ENCODE measurements around the gene NUP93. TPM values are rescaled to one million over a fixed set of nuclear protein-coding genes. Genes with fewer than 3 reads are reported as not detected.

Gene NUP93
- total and polyA plus RNA-seq, 2 of the 8 experiments (the other 6 are each of a cell fraction or from before 2014, with no cell fraction given): 147 to 201 TPM

DNA sequence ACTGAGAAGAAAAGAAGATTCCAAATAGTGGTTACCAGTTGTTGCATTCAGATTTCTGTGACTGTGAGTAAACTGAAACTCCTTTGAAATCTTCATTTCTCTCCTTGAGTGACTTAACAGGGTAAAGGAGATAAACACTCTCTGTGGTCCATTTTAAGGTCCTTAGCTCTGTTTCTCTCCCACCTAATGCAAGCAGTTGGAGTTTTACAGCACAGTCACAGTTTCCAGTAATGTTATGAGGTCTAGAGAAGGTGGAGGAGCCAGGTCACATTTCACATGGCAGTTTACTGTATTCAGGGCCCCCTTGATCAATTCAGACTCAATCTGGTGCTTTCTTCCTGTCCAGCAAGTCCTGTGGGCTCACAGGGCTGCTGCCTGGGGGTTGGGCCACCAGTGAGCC is 102.8 kb downstream of the NUP93 start:
- H2BK20ac ChIP-seq (ENCODE audit: low read length): no peak overlapping the region
- H2AFZ ChIP-seq (ENCODE audit: low read length): no peak overlapping the region
- no peaks in the 10 kb centered on the region; a peak in 1 of 7 replicates for H3K27me3 ChIP-seq (replicated peaks in 1 of 4; ENCODE audit: control insufficient read depth in 3 of 4, extremely low read depth in 1 of 4, insufficient read depth in 3 of 4, low read length in 3 of 4)
- no peak overlapping the region for H3K9ac ChIP-seq (replicated peaks in 1 of 4; ENCODE audit: extremely low read depth in 1 of 4, low read depth in 3 of 4, low read length in 3 of 4)
- no peak overlapping the region for H2AK5ac ChIP-seq (ENCODE audit: low read depth, low read length)
- H2BK5ac ChIP-seq (ENCODE audit: low read depth, low read length): no peak overlapping the region
- no peaks in the 10 kb centered on the region for H3K79me1 ChIP-seq (ENCODE audit: low read depth, low read length)
- H4K5ac ChIP-seq (ENCODE audit: insufficient read length, low read depth, low read length): no peak overlapping the region
- H3K4me2 ChIP-seq (ENCODE audit: insufficient read depth in 1 of 2, low read depth in 2 of 2, low read length in 2 of 2): no peak overlapping the region
- H3K4ac ChIP-seq (replicated peaks; ENCODE audit: insufficient read length, low read depth, low read length): no peak overlapping the region
- H3K27ac ChIP-seq (ENCODE audit: low read depth, low read length): no peak overlapping the region
- ChIA-PET CTCF (ENCODE audit: partially characterized antibody) (interaction anchor here (0.7 to 1.3 kb wide), 2 partner anchors 18 to 36 kb away, joined by 3 read pairs; no protein-coding TSS in a partner anchor), POLR2A (ENCODE audit: partially characterized antibody) (no interaction called here)
- DNase-seq (ENCODE audit: low read depth in 1 of 2, low spot score in 2 of 2) (no peak), FAIRE-seq (no peak)
- H3K18ac ChIP-seq (ENCODE audit: extremely low read depth, low read length): no peak overlapping the region
- peaks cover 0 to 5% of the 10 kb centered on the region in 2 experiments for H4K20me1 ChIP-seq (replicated peaks in 1 of 2; ENCODE audit: control insufficient read depth in 1 of 2, insufficient read depth in 2 of 2, low read length in 2 of 2)
- H3K4me1 ChIP-seq (replicated peaks in 1 of 4; ENCODE audit: control insufficient read depth in 3 of 4, insufficient read depth in 4 of 4, low read length in 3 of 4): no peaks in the 10 kb centered on the region
- no peak overlapping the region for H4K8ac ChIP-seq (ENCODE audit: extremely low read depth, insufficient read depth, low read length)
- no peak overlapping the region for H3K23ac ChIP-seq (ENCODE audit: insufficient read length)
- no peak for TF ChIP-seq POLR2AphosphoS5 (IDR thresholded peaks at IDR 0.05; ENCODE audit: low read depth, low read length)
- no peak for TF ChIP-seq TBP (IDR thresholded peaks at IDR 0.05; ENCODE audit: low read depth, low read length)
- no peak for TF ChIP-seq HDAC6 (IDR thresholded peaks at IDR 0.05; ENCODE audit: low read depth, low read length)
- no peak for TF ChIP-seq JUND (IDR thresholded peaks at IDR 0.05; ENCODE audit: low read length)
- TF ChIP-seq YY1 (IDR thresholded peaks at IDR 0.05; ENCODE audit: low read depth, low read length): no peak
- no peak for TF ChIP-seq TAF1 (IDR thresholded peaks at IDR 0.05; ENCODE audit: low read depth, low read length)
- TF ChIP-seq CBX8 (IDR thresholded peaks at IDR 0.05; ENCODE audit: borderline replicate concordance, low read depth, low read length): no peak
- TF ChIP-seq ASH2L (IDR thresholded peaks at IDR 0.05; ENCODE audit: low read length): no peak
- no peak for TF ChIP-seq NRF1 (IDR thresholded peaks at IDR 0.05; ENCODE audit: low read depth, low read length)
- TF ChIP-seq SAP30 (IDR thresholded peaks at IDR 0.05; ENCODE audit: insufficient read depth, insufficient replicate concordance, low read length): no peak
- no peak for TF ChIP-seq SIN3A (conservative IDR thresholded peaks at IDR 0.05 in 1 of 2, IDR thresholded peaks at IDR 0.05 in 1 of 2; ENCODE audit: low read depth in 1 of 2, low read length in 2 of 2)
- no peak for TF ChIP-seq EZH2 (IDR thresholded peaks at IDR 0.05; ENCODE audit: low read depth, low read length, severe bottlenecking)
- no peak overlapping the region for H2BK12ac ChIP-seq (ENCODE audit: low read depth, low read length)
- H2BK15ac ChIP-seq (ENCODE audit: low read length): no peak overlapping the region
- H4K91ac ChIP-seq (replicated peaks; ENCODE audit: insufficient read length, low read length): no peak overlapping the region
- H3K79me2 ChIP-seq (ENCODE audit: control insufficient read depth in 1 of 2, insufficient read depth in 2 of 2, low read length in 2 of 2): no peaks in the 10 kb centered on the region
- no peak overlapping the region for H3K56ac ChIP-seq (replicated peaks; ENCODE audit: insufficient read length, low read depth, low read length)
- no peaks in the 10 kb centered on the region for H3K9me3 ChIP-seq (ENCODE audit: insufficient read depth in 2 of 2, low read depth in 1 of 2, low read length in 1 of 2)
- no peaks in the 10 kb centered on the region for H3K23me2 ChIP-seq (ENCODE audit: low read depth, low read length)
- H3K36me3 ChIP-seq (ENCODE audit: control insufficient read depth in 2 of 4, insufficient read depth in 4 of 4, low read length in 3 of 4): peaks cover 9 to 71% (median 44%) of the 10 kb centered on the region in 4 experiments
- no peak overlapping the region for H3K4me3 ChIP-seq (ENCODE audit: extremely low read depth in 1 of 4, insufficient read depth in 2 of 4, low read depth in 3 of 4, low read length in 4 of 4)
- H2BK120ac ChIP-seq (replicated peaks; ENCODE audit: low read depth, low read length): no peak overlapping the region
- no peak overlapping the region for H3K14ac ChIP-seq (ENCODE audit: insufficient read length)

All from H1 (cell line).